ENCODE data around the gene ELOVL3. TPM values are rescaled to one million over a fixed set of nuclear protein-coding genes. Genes with fewer than 3 reads are reported as not detected.

The ELOVL3 gene
- total and polyA plus RNA-seq, 2 of the 13 experiments (the other 11 are each of a cell fraction or from before 2014, with no cell fraction given): 0.58 to 0.69 TPM

GRCh38 chr10:102229810-102230263, 3.7 kb downstream of the ELOVL3 start (continued):
- TF ChIP-seq ZBED4 (CRISPR knock-in tag; IDR thresholded peaks at IDR 0.05; ENCODE audit: borderline replicate concordance) (no peak), TAF1 (CRISPR knock-in tag; IDR thresholded peaks at IDR 0.05) (no peak), ZNF773 (CRISPR knock-in tag; IDR thresholded peaks at IDR 0.05; ENCODE audit: borderline replicate concordance) (no peak), BCL3 (CRISPR knock-in tag; IDR thresholded peaks at IDR 0.05) (peak; percentile 20; the same call in 1 of the 2 replicates), MZF1 (CRISPR knock-in tag; IDR thresholded peaks at IDR 0.05; ENCODE audit: borderline replicate concordance) (no peak), ESRRA (CRISPR knock-in tag; IDR thresholded peaks at IDR 0.05; ENCODE audit: low read depth) (no peak), SMAD9 (CRISPR knock-in tag; IDR thresholded peaks at IDR 0.05) (no peak), FOXC1 (CRISPR knock-in tag; IDR thresholded peaks at IDR 0.05; ENCODE audit: borderline replicate concordance) (peak; percentile 16; the same call in 1 of the 2 replicates), CENPBD1 (CRISPR knock-in tag; IDR thresholded peaks at IDR 0.05; ENCODE audit: borderline replicate concordance, low read depth) (no peak), KAT2B (IDR thresholded peaks at IDR 0.05; ENCODE audit: borderline replicate concordance, low read depth, low read length) (no peak), ZBTB10 (CRISPR knock-in tag; IDR thresholded peaks at IDR 0.05; ENCODE audit: borderline replicate concordance) (no peak), RCOR2 (CRISPR knock-in tag; IDR thresholded peaks at IDR 0.05) (no peak), AKNA (CRISPR knock-in tag; IDR thresholded peaks at IDR 0.05; ENCODE audit: borderline replicate concordance) (no peak), ZNF788 (CRISPR knock-in tag; IDR thresholded peaks at IDR 0.05; ENCODE audit: borderline replicate concordance) (no peak; the same call in 1 of the 2 replicates), ZNF720 (CRISPR knock-in tag; IDR thresholded peaks at IDR 0.05) (no peak), ZNF367 (CRISPR knock-in tag; IDR thresholded peaks at IDR 0.05; ENCODE audit: borderline replicate concordance) (no peak)

All from HepG2 (cell line).